Testis (tissue), 3 donors: ENCODE measurements around the gene PUM2. TPM values are rescaled to one million over a fixed set of nuclear protein-coding genes. Genes with fewer than 3 reads are reported as not detected.

Experiments
- DNase-seq: peaks from one replicate; pipeline ENCODE4 v3.0.0-alpha.2; 2019
- H3K27ac ChIP-seq, 2 donors: fragments of 200-600 bp; sonication (generic); one replicate each; pipeline ENCODE4 v1.5.1; 2019
- H3K27me3 ChIP-seq: fragments of 200-600 bp; sonication (generic); one replicate; pipeline ENCODE4 v1.5.1; 2019
- H3K36me3 ChIP-seq: fragments of 200-600 bp; sonication (generic); one replicate; pipeline ENCODE4 v1.5.1; 2017; ENCODE audit warnings: low read depth; ENCODE audit errors: missing control alignments
- H3K4me1 ChIP-seq: fragments of 200-600 bp; sonication (generic); one replicate; pipeline ENCODE4 v1.5.1; 2019
- H3K4me3 ChIP-seq, 2 donors: fragments of 200-600 bp; sonication (generic); one replicate each; pipeline ENCODE4 v1.5.1; 2017 to 2019
- H3K9me3 ChIP-seq: fragments of 200-600 bp; sonication (generic); one replicate; pipeline ENCODE4 v1.5.1; 2017
- CTCF ChIP-seq, 3 experiments: fragments of 450-650 bp in 2 of 3; fragments of 200-600 bp in 1 of 3; sonication (generic) in 1 of 3; IDR thresholded peaks; one replicate each; pipeline ENCODE4 v1.5.1; 2016 to 2019; ENCODE audit warnings: antibody characterized with exemption in 3 of 3, mild to moderate bottlenecking in 2 of 3, moderate library complexity in 1 of 3
- POLR2A ChIP-seq: fragments of 450-650 bp; IDR thresholded peaks from one replicate; pipeline ENCODE4 v1.6.1; 2017; ENCODE audit warnings: antibody characterized with exemption, mild to moderate bottlenecking, moderate library complexity
- WGBS, 2 donors: methylation state at CpG; one replicate each; pipeline ENCODE4 v1.1.5; 2018; 5-methylcytosine and 5-hydroxymethylcytosine counted together
- intact Hi-C: fragments of 100-400 bp; cut with DNase I; formaldehyde crosslinking; loops from one replicate; pipeline ENCODE4 v1.15.1; 2023; ENCODE audit warnings: low total_unique reads
- polyA plus RNA-seq: library from polyadenylated mRNA; stranded (reverse); fragments of 350-450 nt; fragmentation: Illumina TruSeq; extraction: RNeasy Lipid Tissue Mini Kit (QIAGEN cat#74804); gene quantifications from one replicate; pipeline ENCODE4 v1.2.3, GENCODE V29; 2014; ENCODE audit warnings: low read depth, low replicate concordance; ENCODE audit not compliant: insufficient read depth
- total RNA-seq, 2 donors: library from RNA; depleted of rRNA; stranded (reverse); fragments of >200 nt; gene quantifications; one replicate each; pipeline ENCODE4 v1.2.3, GENCODE V29; 2016

The PUM2 gene
- total and polyA plus RNA-seq, 3 donors from 2014 or later: 50.5 to 92.5 (median 78.0) TPM

GRCh38 chr2:20317197-20317596 is 33.4 kb downstream of the PUM2 start:
- no peak for DNase-seq
- WGBS, 2 donors: 77 to 86% methylated on average over 1 of the region's 1 CpG
- intact Hi-C loops: no loop called here
- H3K4me1 ChIP-seq: no peaks in the 10 kb centered on the region
- no peak overlapping the region for H3K4me3 ChIP-seq
- TF ChIP-seq CTCF (IDR thresholded peaks at IDR 0.05): no peak
- no peak for TF ChIP-seq POLR2A
- no peak overlapping the region for H3K27ac ChIP-seq
- H3K36me3 ChIP-seq: no peaks in the 10 kb centered on the region
- no peaks in the 10 kb centered on the region for H3K9me3 ChIP-seq
- H3K27me3 ChIP-seq: no peaks in the 10 kb centered on the region

DNA sequence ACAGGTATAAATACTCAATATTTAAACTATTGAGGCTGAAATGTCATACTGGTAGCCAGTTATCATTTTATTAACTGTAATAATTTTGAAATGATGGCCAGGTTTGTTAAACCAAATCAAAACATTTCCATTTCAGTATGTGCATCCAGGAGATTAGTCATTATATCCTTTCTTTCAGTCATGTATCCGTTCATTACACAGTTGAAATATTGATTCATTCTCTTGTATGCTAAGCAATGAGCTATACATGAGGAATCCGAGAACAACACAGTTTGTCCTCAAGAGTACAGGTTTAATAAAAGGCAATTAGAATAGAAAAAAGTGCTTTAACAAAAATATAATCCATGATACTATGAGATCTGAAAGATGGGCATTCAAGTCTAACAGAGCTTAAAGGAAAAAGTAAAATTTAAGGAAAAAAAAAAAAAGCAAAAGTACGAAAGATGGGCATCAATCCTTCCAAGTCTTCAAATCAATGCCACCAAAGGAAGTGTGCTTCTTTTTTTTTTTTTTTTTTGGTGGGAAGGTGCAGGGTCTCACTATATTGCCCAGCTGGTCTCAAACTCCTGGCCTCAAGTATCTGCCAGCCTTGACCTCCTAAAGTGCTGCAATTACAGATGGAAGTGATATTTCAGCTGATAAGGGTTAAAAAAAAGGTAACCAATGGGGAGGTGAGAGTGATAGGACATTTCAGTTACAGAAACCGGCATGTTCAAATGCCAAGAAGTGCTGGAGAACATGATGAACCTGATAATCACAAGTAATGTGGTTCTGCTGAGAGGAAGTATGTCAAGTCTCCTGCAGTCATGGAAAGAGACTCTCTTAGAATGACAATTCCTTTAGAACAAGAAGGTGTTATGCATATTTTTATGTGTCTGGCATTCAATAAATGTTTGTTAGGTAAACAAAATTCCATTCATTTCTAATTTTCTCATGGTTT is 35.8 kb downstream of the PUM2 start:
- Histone ChIP-seq H3K36me3 (no peaks in the 10 kb centered on the region), H3K27ac (no peak overlapping the region), H3K4me1 (no peaks in the 10 kb centered on the region), H3K27me3 (no peaks in the 10 kb centered on the region), H3K9me3 (no peaks in the 10 kb centered on the region), H3K4me3 (no peak overlapping the region)
- WGBS, 2 donors: 79 to 83% methylated on average over 4 of the region's 4 CpGs
- no peak for DNase-seq
- TF ChIP-seq CTCF (IDR thresholded peaks at IDR 0.05): no peak
- TF ChIP-seq POLR2A: no peak
- intact Hi-C loops: no loop called here

DNA sequence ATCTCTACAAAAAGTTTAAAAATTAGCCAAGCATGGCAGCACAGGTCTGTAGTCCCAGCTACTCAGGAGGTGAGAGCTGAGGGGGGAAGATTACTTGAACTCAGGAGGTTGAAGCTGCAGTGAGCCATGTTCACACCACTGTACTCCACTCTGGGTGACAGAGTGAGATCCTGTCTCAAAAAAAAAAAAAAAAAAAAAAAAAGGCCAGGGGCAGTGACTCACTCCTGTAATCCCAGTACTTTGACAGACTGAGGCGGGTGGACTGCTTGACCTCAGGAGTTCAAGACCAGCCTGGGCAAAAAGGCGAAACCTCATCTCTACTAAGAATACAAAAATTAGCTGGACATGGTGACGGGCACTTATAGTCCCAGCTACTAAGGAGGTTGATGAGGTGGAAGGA is 37.0 kb downstream of the PUM2 start:
- Histone ChIP-seq H3K27me3 (no peaks in the 10 kb centered on the region), H3K4me1 (no peaks in the 10 kb centered on the region), H3K4me3 (no peak overlapping the region), H3K27ac (no peak overlapping the region), H3K36me3 (no peaks in the 10 kb centered on the region), H3K9me3 (no peaks in the 10 kb centered on the region)
- WGBS, 2 donors: 92 to 97% methylated on average over 3 of the region's 3 CpGs
- intact Hi-C loops: no loop called here
- DNase-seq: no peak
- no peak for TF ChIP-seq CTCF (IDR thresholded peaks at IDR 0.05)
- no peak for TF ChIP-seq POLR2A

GRCh38 chr2:20309001-20309400 is 41.6 kb downstream of the PUM2 start:
- intact Hi-C loops: no loop called here
- no peak overlapping the region for H3K27ac ChIP-seq
- 94 to 95% methylated on average over 2 of the region's 2 CpGs for WGBS, 2 donors

More at GRCh38 chr2:20309001-20309400, 41.6 kb downstream of the PUM2 start:
- H3K4me3 ChIP-seq: no peak overlapping the region
- no peaks in the 10 kb centered on the region for H3K27me3 ChIP-seq
- H3K9me3 ChIP-seq: no peaks in the 10 kb centered on the region
- no peaks in the 10 kb centered on the region for H3K36me3 ChIP-seq
- DNase-seq: no peak
- no peaks in the 10 kb centered on the region for H3K4me1 ChIP-seq
- TF ChIP-seq POLR2A: no peak
- no peak for TF ChIP-seq CTCF (IDR thresholded peaks at IDR 0.05)
